GM18907 (cell line): ENCODE results near the gene C22orf39.
A peak's percentile ranks its signal among the peaks of the same experiment; 100 is the strongest.

Experiments
- ATAC-seq: cut with Tn5 transposase; IDR thresholded peaks from one replicate; pipeline ENCODE4 v1.9.1; 2021; ENCODE audit warnings: mild to moderate bottlenecking, moderate library complexity; ENCODE audit not compliant: unreplicated experiment

C22orf39 gene

GRCh38 chr22:19447330-19448075, at the start of gene C22orf39:
Gene C22orf39, minus strand, starts transcription at chr22:19447711. Its CDS starts 23 bp downstream, at chr22:19447688.
- peak; percentile 80 for ATAC-seq

GRCh38 chr22:19497245-19497644, 49.7 kb upstream of the C22orf39 start:
- no peak for ATAC-seq

GRCh38 chr22:19496324-19496630, 48.8 kb upstream of the C22orf39 start:
- no peak for ATAC-seq

- ATAC-seq = no peak
Measured at GRCh38 chr22:19495562-19496323, 48.2 kb upstream of the C22orf39 start.

- ATAC-seq = no peak
Measured at GRCh38 chr22:19494676-19495173, 47.2 kb upstream of the C22orf39 start.

- no peak for ATAC-seq
Measured at GRCh38 chr22:19494001-19494560, 46.6 kb upstream of the C22orf39 start.

GRCh38 chr22:19492504-19493174, 45.1 kb upstream of the C22orf39 start:
- no peak for ATAC-seq

GRCh38 chr22:19490628-19491230, 43.2 kb upstream of the C22orf39 start:
- ATAC-seq = no peak

- ATAC-seq = no peak
Measured at GRCh38 chr22:19488884-19489843, 41.7 kb upstream of the C22orf39 start.

- no peak for ATAC-seq
Measured at GRCh38 chr22:19488285-19488684, 40.8 kb upstream of the C22orf39 start.

- ATAC-seq = no peak
Measured at GRCh38 chr22:19483481-19484244, 36.2 kb upstream of the C22orf39 start.

GRCh38 chr22:19482297-19482696, 34.8 kb upstream of the C22orf39 start:
- no peak for ATAC-seq

GRCh38 chr22:19480789-19481188, 33.3 kb upstream of the C22orf39 start:
- no peak for ATAC-seq

- no peak for ATAC-seq
Measured at GRCh38 chr22:19480173-19480568, 32.7 kb upstream of the C22orf39 start.

GRCh38 chr22:19479355-19480172, 32.1 kb upstream of the C22orf39 start, which contains the start of gene CDC45:
Gene CDC45, plus strand, starts transcription at chr22:19479920. Its CDS starts 49 bp downstream, at chr22:19479969.
- ATAC-seq = peak; percentile 83

- ATAC-seq = peak; percentile 55
Measured at GRCh38 chr22:19478901-19479354, 31.4 kb upstream of the C22orf39 start, which contains the start of gene UFD1. Gene UFD1, minus strand, starts transcription at chr22:19479193. Its CDS starts 108 bp downstream, at chr22:19479085.

- peak; percentile 11 for ATAC-seq
Measured at GRCh38 chr22:19478045-19478900, 30.8 kb upstream of the C22orf39 start.
